T-cell (primary cell): ENCODE results near the gene SLC41A3. TPM values are rescaled to one million over a fixed set of nuclear protein-coding genes. Genes with fewer than 3 reads are reported as not detected.
A peak's percentile ranks its signal among the peaks of the same experiment; 100 is the strongest.

Experiments used
- ATAC-seq, 4 experiments: fragments of 200-7000 bp in 3 of 4; fragments of 150-1000 bp in 1 of 4; cut with Tn5 transposase; replicated peaks in 1 of 4; 1 replicate in 3 of 4; 2 replicates in 1 of 4; pipeline ENCODE4 v1.10.0; 2021; ENCODE audit warnings: moderate library complexity in 3 of 4, mild to moderate bottlenecking in 2 of 4, moderate number of reproducible peaks in 1 of 4
- CTCF ChIA-PET, 2 donors: fragments of 300-600 bp; sonication (Branson Sonifier 250); formaldehyde crosslinking; loops; one replicate each; lab custom pipeline; 2022; ENCODE audit warnings: antibody characterized with exemption in 2 of 2; lab: Charles Lee
- POLR2A ChIA-PET, 2 donors: fragments of 300-600 bp; sonication (Branson Sonifier 250); formaldehyde crosslinking; loops; one replicate each; lab custom pipeline; 2022; ENCODE audit warnings: antibody characterized with exemption in 2 of 2; lab: Charles Lee
- DNase-seq, 35 experiments: peaks; one replicate each; pipeline versions ENCODE4 v3.0.0 to v3.0.0-alpha.2; 2013 to 2023
- H3K27ac ChIP-seq: one replicate; pipeline ENCODE4 v1.5.1; 2013; ENCODE audit warnings: low read length
- H3K27me3 ChIP-seq, 2 experiments: replicated peaks in 1 of 2; 1 replicate in 1 of 2; 2 replicates in 1 of 2; pipeline versions ENCODE4 v1.6.1 to v1.7.0; 2013; ENCODE audit warnings: low read length in 1 of 2, mixed read lengths in 1 of 2; ENCODE audit not compliant: control insufficient read depth in 2 of 2, insufficient read depth in 2 of 2; ENCODE audit errors: extremely low read depth in 1 of 2
- H3K36me3 ChIP-seq, 2 donors: 1 replicate in 1 of 2; 2 replicates in 1 of 2; pipeline versions ENCODE4 v1.6.1 to v1.7.0; 2013; ENCODE audit warnings: low read length in 1 of 2; ENCODE audit not compliant: control insufficient read depth in 2 of 2, insufficient read depth in 1 of 2; ENCODE audit errors: extremely low read depth in 1 of 2
- H3K4me1 ChIP-seq, 2 experiments: 1 replicate in 1 of 2; 2 replicates in 1 of 2; pipeline versions ENCODE4 v1.6.1 to v1.7.0; 2013; ENCODE audit warnings: low read length in 2 of 2, mixed read lengths in 1 of 2; ENCODE audit not compliant: insufficient read depth in 2 of 2, control insufficient read depth in 1 of 2; ENCODE audit errors: extremely low read depth in 1 of 2
- H3K4me3 ChIP-seq, 2 donors: 1 replicate in 1 of 2; 2 replicates in 1 of 2; pipeline versions ENCODE4 v1.5.1 to v1.7.0; 2013; ENCODE audit warnings: mild to moderate bottlenecking in 2 of 2, low read length in 1 of 2, moderate library complexity in 1 of 2; ENCODE audit not compliant: control insufficient read depth in 1 of 2; ENCODE audit errors: extremely low read depth in 1 of 2
- H3K9me3 ChIP-seq: 2 replicates; pipeline ENCODE4 v1.7.0; 2013
- H3K27ac Mint-ChIP-seq, 2 donors: one replicate each; pipeline ENCODE4 v1.8.0; 2020 to 2021; ENCODE audit warnings: mild to moderate bottlenecking in 2 of 2, mixed read lengths in 2 of 2
- H3K27me3 Mint-ChIP-seq, 2 donors: one replicate each; pipeline ENCODE4 v1.8.0; 2021 to 2022; ENCODE audit warnings: mixed read lengths in 2 of 2
- H3K36me3 Mint-ChIP-seq: one replicate; pipeline ENCODE4 v1.8.0; 2021; ENCODE audit warnings: mixed read lengths
- H3K4me1 Mint-ChIP-seq, 3 donors: one replicate each; pipeline ENCODE4 v1.8.0; 2020 to 2022; ENCODE audit warnings: mixed read lengths in 3 of 3, mild to moderate bottlenecking in 1 of 3
- H3K4me3 Mint-ChIP-seq, 3 donors: one replicate each; pipeline ENCODE4 v1.8.0; 2020 to 2022; ENCODE audit warnings: mild to moderate bottlenecking in 3 of 3, mixed read lengths in 3 of 3, moderate library complexity in 3 of 3
- H3K9me3 Mint-ChIP-seq, 3 donors: one replicate each; pipeline ENCODE4 v1.8.0; 2020 to 2022; ENCODE audit warnings: mixed read lengths in 3 of 3
- WGBS: methylation state at CpG from one replicate; pipeline ENCODE4 v1.1.5; 2013; ENCODE audit warnings: missing lambda C conversion rate; ENCODE audit not compliant: insufficient coverage; 5-methylcytosine and 5-hydroxymethylcytosine counted together
- total RNA-seq, 35 experiments: library from RNA in 6 of 35; stranded (reverse) in 6 of 35; fragments of 120-200 nt in 1 of 35; gene quantifications; one replicate each; pipeline versions ENCODE4 v1.2.1 to v1.2.4 and lab custom pipeline; 2013 to 2026

The SLC41A3 gene
- total RNA-seq, 5 donors from 2014 or later (not counting 1 experiment from before 2014, with no cell fraction given): 24.8 to 38.6 (median 34.5) TPM

GRCh38 chr3:126126286-126126685, 42.4 kb upstream of the SLC41A3 start:
- Mint-ChIP-seq H3K4me1 (no peaks in the 10 kb centered on the region), H3K36me3 (no peaks in the 10 kb centered on the region), H3K4me3 (no peak overlapping the region), H3K9me3 (no peaks in the 10 kb centered on the region), H3K27ac (no peak overlapping the region), H3K27me3 (peaks cover 0 to 6% of the 10 kb centered on the region in 2 donors)
- peak in 1 of 35 experiments; percentile 2 for DNase-seq
- Histone ChIP-seq H3K4me1 (no peaks in the 10 kb centered on the region), H3K4me3 (no peak overlapping the region), H3K36me3 (no peaks in the 10 kb centered on the region), H3K27ac (no peak overlapping the region), H3K27me3 (peaks cover 0 to 33% of the 10 kb centered on the region in 2 experiments), H3K9me3 (no peaks in the 10 kb centered on the region)
- ATAC-seq: no peak
- 87% methylated on average over 6 of the region's 12 CpGs for WGBS
- ChIA-PET POLR2A (no interaction called here), CTCF (interaction anchor here in 1 of 2 donors (0.9 kb wide), 1 partner anchor 12 kb away, joined by 3 read pairs; no protein-coding TSS in a partner anchor)

- no peak overlapping the region for H3K27ac ChIP-seq
- Mint-ChIP-seq H3K27me3 (peaks cover 0 to 6% of the 10 kb centered on the region in 2 donors), H3K4me3 (no peak overlapping the region), H3K36me3 (no peaks in the 10 kb centered on the region), H3K4me1 (no peaks in the 10 kb centered on the region), H3K27ac (no peak overlapping the region), H3K9me3 (no peaks in the 10 kb centered on the region)
- 67% methylated on average over 1 of the region's 2 CpGs for WGBS
- DNase-seq: peak in 1 of 35 experiments; percentile 12
- H3K4me1 ChIP-seq: no peaks in the 10 kb centered on the region
- ChIA-PET CTCF (interaction anchor here in 1 of 2 donors (0.9 kb wide), 1 partner anchor 13 kb away, joined by 3 read pairs; no protein-coding TSS in a partner anchor), POLR2A (interaction anchor here in 1 of 2 donors (0.6 kb wide), 1 partner anchor 843 kb away, joined by 3 read pairs; no protein-coding TSS in a partner anchor)
- no peaks in the 10 kb centered on the region for H3K9me3 ChIP-seq
- no peaks in the 10 kb centered on the region for H3K36me3 ChIP-seq
- ATAC-seq: no peak
- peaks cover 0 to 32% of the 10 kb centered on the region in 2 experiments for H3K27me3 ChIP-seq
- H3K4me3 ChIP-seq: no peak overlapping the region
These were observed 41.9 kb upstream of the SLC41A3 start for GRCh38 chr3:126125781-126126251.

GRCh38 chr3:126125341-126125740, 41.4 kb upstream of the SLC41A3 start:
- Histone ChIP-seq H3K27ac (no peak overlapping the region), H3K9me3 (no peaks in the 10 kb centered on the region), H3K36me3 (no peaks in the 10 kb centered on the region), H3K4me3 (no peak overlapping the region), H3K27me3 (peaks cover 0 to 29% of the 10 kb centered on the region in 2 experiments), H3K4me1 (no peaks in the 10 kb centered on the region)
- Mint-ChIP-seq H3K36me3 (no peaks in the 10 kb centered on the region), H3K4me3 (no peak overlapping the region), H3K27me3 (peaks cover 0 to 6% of the 10 kb centered on the region in 2 donors), H3K4me1 (no peaks in the 10 kb centered on the region), H3K27ac (no peak overlapping the region), H3K9me3 (no peaks in the 10 kb centered on the region)
- 81% methylated on average over 4 of the region's 5 CpGs for WGBS
- ATAC-seq: no peak
- ChIA-PET POLR2A (interaction anchor here in 1 of 2 donors (0.6 kb wide), 1 partner anchor 844 kb away, joined by 3 read pairs; no protein-coding TSS in a partner anchor), CTCF (no interaction called here)
- DNase-seq: peak in 1 of 35 experiments; percentile 20

- no peak for DNase-seq
- POLR2A ChIA-PET: no interaction called here
- H3K27ac ChIP-seq: no peak overlapping the region
- H3K27me3 ChIP-seq: peaks cover 0 to 25% of the 10 kb centered on the region in 2 experiments
- Mint-ChIP-seq H3K27me3 (peaks cover 0 to 6% of the 10 kb centered on the region in 2 donors), H3K9me3 (no peaks in the 10 kb centered on the region), H3K4me3 (no peak overlapping the region), H3K36me3 (no peaks in the 10 kb centered on the region), H3K4me1 (no peaks in the 10 kb centered on the region), H3K27ac (no peak overlapping the region)
- CTCF ChIA-PET: interaction anchor here in 1 of 2 donors (1.0 kb wide), 1 partner anchor 10 kb away, joined by 4 read pairs; no protein-coding TSS in a partner anchor
- no peaks in the 10 kb centered on the region for H3K36me3 ChIP-seq
- ATAC-seq: no peak
- no peaks in the 10 kb centered on the region for H3K9me3 ChIP-seq
- no peaks in the 10 kb centered on the region for H3K4me1 ChIP-seq
- WGBS: 81% methylated on average over 8 of the region's 9 CpGs
- no peak overlapping the region for H3K4me3 ChIP-seq
These were observed 41.0 kb upstream of the SLC41A3 start for GRCh38 chr3:126124896-126125295.

GRCh38 chr3:126124148-126124868, 40.4 kb upstream of the SLC41A3 start:
- H3K27me3 ChIP-seq: peaks cover 0 to 22% of the 10 kb centered on the region in 2 experiments
- H3K4me1 ChIP-seq: no peaks in the 10 kb centered on the region
- H3K4me3 ChIP-seq: no peak overlapping the region
- no peaks in the 10 kb centered on the region for H3K4me1 Mint-ChIP-seq
- DNase-seq (peak in 2 of 35 experiments; percentile 0 to 9), ATAC-seq (no peak)
- no peaks in the 10 kb centered on the region for H3K36me3 Mint-ChIP-seq
- POLR2A ChIA-PET: no interaction called here
- no peaks in the 10 kb centered on the region for H3K9me3 ChIP-seq
- H3K27me3 Mint-ChIP-seq: peaks cover 4 to 8% of the 10 kb centered on the region in 2 donors
- H3K36me3 ChIP-seq: no peaks in the 10 kb centered on the region
- H3K9me3 Mint-ChIP-seq: no peaks in the 10 kb centered on the region
- no peak overlapping the region for H3K27ac Mint-ChIP-seq
- WGBS: 62% methylated on average over 6 of the region's 10 CpGs
- CTCF ChIA-PET: interaction anchor here in 1 of 2 donors (0.6 to 1.0 kb wide), 2 partner anchors 11 to 594 kb away, joined by 4 to 8 read pairs; no protein-coding TSS in a partner anchor
- no peak overlapping the region for H3K4me3 Mint-ChIP-seq
- no peak overlapping the region for H3K27ac ChIP-seq

GRCh38 chr3:126121632-126122031, 37.7 kb upstream of the SLC41A3 start:
- Mint-ChIP-seq H3K9me3 (no peaks in the 10 kb centered on the region), H3K27me3 (peaks cover 10 to 14% of the 10 kb centered on the region in 2 donors)
- no peak for ATAC-seq

More at GRCh38 chr3:126121632-126122031, 37.7 kb upstream of the SLC41A3 start:
- no peaks in the 10 kb centered on the region for H3K36me3 Mint-ChIP-seq
- POLR2A ChIA-PET: no interaction called here
- no peaks in the 10 kb centered on the region for H3K9me3 ChIP-seq
- no peaks in the 10 kb centered on the region for H3K4me1 ChIP-seq
- no peak overlapping the region for H3K27ac Mint-ChIP-seq
- no peak overlapping the region for H3K27ac ChIP-seq
- peaks cover 0 to 9% of the 10 kb centered on the region in 2 experiments for H3K27me3 ChIP-seq
- CTCF ChIA-PET: no interaction called here
- no peaks in the 10 kb centered on the region for H3K36me3 ChIP-seq
- no peaks in the 10 kb centered on the region for H3K4me1 Mint-ChIP-seq
- peak in 1 of 35 experiments; percentile 1 for DNase-seq
- 79% methylated on average over 2 of the region's 4 CpGs for WGBS
- H3K4me3 ChIP-seq: no peak overlapping the region
- no peak overlapping the region for H3K4me3 Mint-ChIP-seq
